22Rv1 (cell line): ENCODE data around the gene DCAF8L2.

Source experiments
- ZFX ChIP-seq: fragments of 450-650 bp; IDR thresholded peaks from 2 replicates; pipeline ENCODE4 v1.6.1; 2017; ENCODE audit warnings: antibody characterized with exemption, borderline replicate concordance
- TF ChIP-seq, protein P1 (sequence below): fragments of 450-650 bp; IDR thresholded peaks from 2 replicates; pipeline ENCODE4 v1.5.1; 2017; ENCODE audit warnings: mild to moderate bottlenecking

- TF ChIP-seq, protein P1, sequence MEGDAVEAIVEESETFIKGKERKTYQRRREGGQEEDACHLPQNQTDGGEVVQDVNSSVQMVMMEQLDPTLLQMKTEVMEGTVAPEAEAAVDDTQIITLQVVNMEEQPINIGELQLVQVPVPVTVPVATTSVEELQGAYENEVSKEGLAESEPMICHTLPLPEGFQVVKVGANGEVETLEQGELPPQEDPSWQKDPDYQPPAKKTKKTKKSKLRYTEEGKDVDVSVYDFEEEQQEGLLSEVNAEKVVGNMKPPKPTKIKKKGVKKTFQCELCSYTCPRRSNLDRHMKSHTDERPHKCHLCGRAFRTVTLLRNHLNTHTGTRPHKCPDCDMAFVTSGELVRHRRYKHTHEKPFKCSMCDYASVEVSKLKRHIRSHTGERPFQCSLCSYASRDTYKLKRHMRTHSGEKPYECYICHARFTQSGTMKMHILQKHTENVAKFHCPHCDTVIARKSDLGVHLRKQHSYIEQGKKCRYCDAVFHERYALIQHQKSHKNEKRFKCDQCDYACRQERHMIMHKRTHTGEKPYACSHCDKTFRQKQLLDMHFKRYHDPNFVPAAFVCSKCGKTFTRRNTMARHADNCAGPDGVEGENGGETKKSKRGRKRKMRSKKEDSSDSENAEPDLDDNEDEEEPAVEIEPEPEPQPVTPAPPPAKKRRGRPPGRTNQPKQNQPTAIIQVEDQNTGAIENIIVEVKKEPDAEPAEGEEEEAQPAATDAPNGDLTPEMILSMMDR: no peak
- no peak for TF ChIP-seq ZFX
Measured at GRCh38 chrX:27746516-27746915, 156.4 kb downstream of the DCAF8L2 start.
